GM18502 (cell line): ENCODE data around the gene SMCR8.
"Not testable (repeated sequence)": the region's sequence is repeated elsewhere in the genome, so short reads cannot be mapped to it uniquely, and the experiment has no call there.

Experiments
- ATAC-seq: cut with Tn5 transposase; IDR thresholded peaks from one replicate; pipeline ENCODE4 v1.9.1; 2021; ENCODE audit warnings: mild to moderate bottlenecking; ENCODE audit not compliant: unreplicated experiment, poor library complexity

The SMCR8 gene

GRCh38 chr17:18356624-18357023, 41.5 kb downstream of the SMCR8 start:
- no peak for ATAC-seq

GRCh38 chr17:18360518-18360917, 45.4 kb downstream of the SMCR8 start:
- ATAC-seq, result no peak

GRCh38 chr17:18361837-18362697, 47.0 kb downstream of the SMCR8 start:
- no peak for ATAC-seq

- no peak for ATAC-seq
Observed at GRCh38 chr17:18362698-18363100, 47.6 kb downstream of the SMCR8 start.

- ATAC-seq, result peak; percentile 97
Observed at GRCh38 chr17:18363101-18364049, 48.3 kb downstream of the SMCR8 start, which contains the start of gene SHMT1. Gene SHMT1 (minus strand): TSS chr17:18363550. CDS start chr17:18355981, 7,569 bp downstream.

GRCh38 chr17:18364166-18364565, 49.1 kb downstream of the SMCR8 start:
- ATAC-seq, result no peak

GRCh38 chr17:18368946-18369345, 53.9 kb downstream of the SMCR8 start:
- ATAC-seq, result no peak

GRCh38 chr17:18370761-18371160, 55.7 kb downstream of the SMCR8 start:
- ATAC-seq, result no peak

- ATAC-seq, result no peak
Observed at GRCh38 chr17:18371455-18371854, 56.4 kb downstream of the SMCR8 start.

- ATAC-seq, result not testable (repeated sequence)
Observed at GRCh38 chr17:18373181-18373580, 58.1 kb downstream of the SMCR8 start.

- ATAC-seq, result no peak
Observed at GRCh38 chr17:18374216-18374615, 59.1 kb downstream of the SMCR8 start.
